NCI-H2196 (cell line): ENCODE results near the gene KLHL42.
"Not testable (repeated sequence)": the region's sequence is repeated elsewhere in the genome, so short reads cannot be mapped to it uniquely, and the experiment has no call there.

Source experiments
- DNase-seq: peaks from one replicate; lab custom pipeline; 2025; ENCODE audit not compliant: unreplicated experiment; lab: John Stamatoyannopoulos, UW

The KLHL42 gene, protein sequence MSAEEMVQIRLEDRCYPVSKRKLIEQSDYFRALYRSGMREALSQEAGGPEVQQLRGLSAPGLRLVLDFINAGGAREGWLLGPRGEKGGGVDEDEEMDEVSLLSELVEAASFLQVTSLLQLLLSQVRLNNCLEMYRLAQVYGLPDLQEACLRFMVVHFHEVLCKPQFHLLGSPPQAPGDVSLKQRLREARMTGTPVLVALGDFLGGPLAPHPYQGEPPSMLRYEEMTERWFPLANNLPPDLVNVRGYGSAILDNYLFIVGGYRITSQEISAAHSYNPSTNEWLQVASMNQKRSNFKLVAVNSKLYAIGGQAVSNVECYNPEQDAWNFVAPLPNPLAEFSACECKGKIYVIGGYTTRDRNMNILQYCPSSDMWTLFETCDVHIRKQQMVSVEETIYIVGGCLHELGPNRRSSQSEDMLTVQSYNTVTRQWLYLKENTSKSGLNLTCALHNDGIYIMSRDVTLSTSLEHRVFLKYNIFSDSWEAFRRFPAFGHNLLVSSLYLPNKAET

GRCh38 chr12:27779920-27780611 lies at the start of gene KLHL42, which contains the start of gene MANSC4:
Gene KLHL42, plus strand, starts transcription at chr12:27780233. Its CDS starts 98 bp downstream, at chr12:27780331.
Gene MANSC4, minus strand, starts transcription at chr12:27780236. Its CDS starts 8,960 bp downstream, at chr12:27771276.
- DNase-seq: peak; percentile 90

GRCh38 chr12:27732281-27732680 lies 47.8 kb upstream of the KLHL42 start:
- peak; percentile 34 for DNase-seq

DNA sequence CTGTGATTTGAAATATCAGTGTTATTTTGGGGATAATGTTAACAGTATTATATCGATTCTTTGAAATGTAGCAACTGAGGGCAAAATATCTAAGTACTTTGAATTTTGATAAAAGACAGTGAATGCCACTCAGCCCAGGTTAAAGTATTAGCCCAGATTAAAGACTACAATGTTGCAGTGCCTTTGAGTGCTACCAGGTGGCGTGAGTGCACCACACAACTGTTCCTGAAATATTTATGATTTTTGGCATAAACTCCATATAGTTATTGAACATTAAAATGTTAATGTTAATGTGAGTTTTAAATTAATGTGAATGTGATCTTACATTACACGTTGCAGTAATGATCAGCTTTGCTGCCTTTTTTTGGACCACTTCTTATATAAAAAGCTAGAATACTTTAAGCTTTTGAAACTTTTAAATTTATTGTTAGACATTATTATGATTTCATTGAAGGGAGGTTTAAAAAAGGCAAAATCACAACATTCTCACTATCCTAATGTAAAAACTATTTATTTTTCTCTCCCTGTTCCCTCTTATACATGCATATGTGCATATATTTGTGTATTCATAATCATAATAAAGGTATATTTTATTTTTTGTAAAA lies 46.9 kb upstream of the KLHL42 start:
- DNase-seq: peak; percentile 75

GRCh38 chr12:27733791-27734190 lies 46.2 kb upstream of the KLHL42 start:
- DNase-seq: no peak

GRCh38 chr12:27734321-27734720 lies 45.7 kb upstream of the KLHL42 start:
- not testable (repeated sequence) for DNase-seq

- DNase-seq: no peak
Measured at GRCh38 chr12:27743601-27744000, 36.4 kb upstream of the KLHL42 start.

DNA sequence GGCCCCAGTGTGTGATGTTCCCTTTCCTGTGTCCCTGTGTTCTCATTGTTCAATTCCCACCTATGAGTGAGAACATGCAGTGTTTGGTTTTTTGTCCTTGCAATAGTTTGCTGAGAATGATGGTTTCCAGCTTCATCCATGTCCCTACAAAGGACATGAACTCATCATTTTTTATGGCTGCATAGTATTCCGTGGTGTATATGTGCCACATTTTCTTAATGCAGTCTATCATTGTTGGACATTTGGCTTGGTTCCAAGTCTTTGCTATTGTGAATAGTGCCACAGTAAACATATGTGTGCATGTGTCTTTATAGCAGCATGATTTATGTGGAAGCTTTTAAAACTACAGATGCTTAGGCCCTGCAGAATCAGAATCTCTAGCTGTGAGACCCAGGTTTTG lies 34.3 kb upstream of the KLHL42 start:
- not testable (repeated sequence) for DNase-seq

DNA sequence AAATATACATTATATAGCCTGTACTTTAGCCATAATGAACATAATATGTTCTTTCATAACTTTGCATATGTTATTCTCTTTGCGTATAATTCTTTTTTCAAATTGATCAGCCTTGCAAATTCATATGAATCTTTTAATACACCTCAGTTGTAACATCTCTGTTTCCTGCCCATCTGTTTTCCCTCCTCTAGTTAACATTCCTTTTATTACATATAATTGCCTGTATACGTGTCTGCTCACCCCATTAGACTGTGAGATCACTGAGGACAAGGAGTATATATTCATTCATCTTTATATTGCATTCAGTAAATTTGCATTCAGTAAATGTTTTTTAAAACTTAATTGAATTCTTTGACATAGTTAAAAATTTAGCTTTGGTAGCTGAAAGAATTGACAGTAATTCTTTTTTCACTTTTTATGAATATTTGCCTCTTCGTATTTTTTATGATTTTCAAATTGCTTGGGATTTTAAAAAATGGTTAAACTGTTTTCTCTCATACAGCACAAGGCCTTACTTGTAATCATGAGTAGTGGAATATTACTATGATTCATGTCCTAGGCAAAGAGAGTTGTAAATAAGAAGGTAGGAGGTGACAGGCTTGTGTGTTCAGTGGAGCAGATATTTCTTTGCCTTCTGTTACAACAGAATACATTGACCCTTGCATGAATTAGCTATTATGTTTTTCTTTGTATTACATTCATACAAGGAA lies 32.8 kb upstream of the KLHL42 start:
- DNase-seq: no peak

DNA sequence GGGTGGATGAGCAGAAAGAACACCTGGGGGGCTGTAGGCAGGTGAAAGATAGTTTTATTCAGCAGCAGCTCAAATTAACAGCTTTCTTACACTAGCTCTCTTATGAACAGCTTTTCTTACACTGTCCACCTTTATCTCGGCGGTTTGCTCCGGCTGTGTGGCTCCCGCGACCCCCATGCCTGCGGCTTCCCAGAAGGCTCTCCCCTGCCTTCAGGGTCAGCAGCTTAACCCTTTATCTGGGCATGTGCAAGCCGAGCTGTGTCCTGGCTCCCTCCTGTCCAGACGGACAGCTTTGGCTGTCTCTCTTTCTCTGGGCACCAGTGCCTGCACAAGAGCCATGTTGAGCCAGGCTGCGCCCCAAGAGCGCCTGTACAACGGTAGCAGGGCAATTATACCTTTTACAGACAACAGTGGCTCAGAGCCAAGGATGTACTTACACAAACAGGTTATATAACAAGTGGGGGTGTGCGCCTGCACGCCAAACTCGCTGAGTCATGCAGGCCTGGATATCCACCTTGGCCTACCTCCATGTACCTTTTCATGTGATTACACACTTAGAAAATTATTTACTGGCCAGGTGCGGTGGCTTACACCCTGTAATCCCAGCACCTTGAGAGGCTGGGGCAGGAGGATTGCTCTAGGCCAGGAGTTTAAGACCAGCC lies 28.5 kb upstream of the KLHL42 start:
- DNase-seq: peak; percentile 67

DNA sequence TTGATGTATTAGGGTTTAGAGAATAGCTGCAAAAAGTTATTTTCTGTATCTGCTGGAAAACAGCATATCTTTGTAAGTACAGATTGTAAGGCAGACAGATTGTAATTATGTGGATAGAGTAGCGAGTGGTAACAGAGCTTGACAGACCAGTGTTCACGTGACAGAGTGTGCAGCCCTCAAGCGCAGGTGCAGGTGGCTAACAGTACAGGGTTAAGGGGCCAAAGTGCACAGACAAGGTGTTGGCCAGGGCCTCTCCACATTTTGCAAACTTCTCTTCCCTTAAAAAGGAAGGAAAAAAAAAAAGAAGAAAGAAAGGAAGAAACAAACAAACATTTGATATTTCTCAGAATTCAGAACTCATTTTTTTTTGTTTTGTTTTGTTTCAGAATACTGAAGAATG lies 25.2 kb upstream of the KLHL42 start:
- no peak for DNase-seq

DNA sequence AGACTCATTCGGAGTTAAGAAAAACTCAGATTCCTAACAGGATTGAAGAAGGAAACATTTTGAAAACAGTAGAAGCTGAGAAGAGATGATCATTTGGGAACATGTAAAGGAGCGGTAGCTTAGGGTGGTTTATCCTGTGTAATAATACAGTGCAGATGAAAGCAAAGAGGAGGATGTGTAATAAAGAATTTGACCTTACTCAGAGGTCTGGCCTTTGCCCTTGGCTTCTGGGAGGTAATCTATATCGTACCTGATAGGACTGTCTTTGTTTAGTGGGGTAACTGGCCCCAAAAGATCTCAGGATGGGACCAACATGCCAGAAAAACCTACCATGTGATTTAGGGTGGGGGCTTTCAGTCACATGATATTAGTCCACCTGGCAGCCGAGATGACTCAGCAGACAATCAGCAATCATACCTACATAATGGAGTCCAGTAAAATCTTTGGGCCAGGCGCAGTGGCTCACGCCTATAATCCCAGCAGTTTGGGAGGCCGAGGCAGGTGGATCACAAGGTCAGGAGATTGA lies 23.3 kb upstream of the KLHL42 start:
- DNase-seq: no peak

- DNase-seq: no peak
Measured at GRCh38 chr12:27762757-27763156, 17.3 kb upstream of the KLHL42 start.

DNA sequence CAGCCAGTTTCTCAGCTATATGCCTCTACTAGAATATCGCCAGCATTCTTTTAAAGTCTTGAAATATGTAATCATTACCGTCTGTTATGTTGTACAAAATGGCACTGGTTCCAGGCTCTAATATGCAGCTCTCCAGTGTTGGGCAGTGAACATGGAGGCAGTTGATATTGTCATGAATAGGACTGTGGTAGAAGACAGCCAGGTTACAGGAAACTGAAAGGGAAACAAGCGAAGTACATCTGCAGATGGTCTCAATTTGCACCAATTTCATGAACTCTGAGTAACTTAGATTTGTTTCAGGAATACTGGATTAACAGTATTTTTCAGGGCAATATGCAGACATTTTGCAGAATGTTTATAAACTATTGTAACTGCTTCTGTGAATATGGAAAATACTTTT lies 13.4 kb upstream of the KLHL42 start:
- DNase-seq: no peak

- no peak for DNase-seq
Measured at GRCh38 chr12:27769142-27769673, 10.8 kb upstream of the KLHL42 start.

DNA sequence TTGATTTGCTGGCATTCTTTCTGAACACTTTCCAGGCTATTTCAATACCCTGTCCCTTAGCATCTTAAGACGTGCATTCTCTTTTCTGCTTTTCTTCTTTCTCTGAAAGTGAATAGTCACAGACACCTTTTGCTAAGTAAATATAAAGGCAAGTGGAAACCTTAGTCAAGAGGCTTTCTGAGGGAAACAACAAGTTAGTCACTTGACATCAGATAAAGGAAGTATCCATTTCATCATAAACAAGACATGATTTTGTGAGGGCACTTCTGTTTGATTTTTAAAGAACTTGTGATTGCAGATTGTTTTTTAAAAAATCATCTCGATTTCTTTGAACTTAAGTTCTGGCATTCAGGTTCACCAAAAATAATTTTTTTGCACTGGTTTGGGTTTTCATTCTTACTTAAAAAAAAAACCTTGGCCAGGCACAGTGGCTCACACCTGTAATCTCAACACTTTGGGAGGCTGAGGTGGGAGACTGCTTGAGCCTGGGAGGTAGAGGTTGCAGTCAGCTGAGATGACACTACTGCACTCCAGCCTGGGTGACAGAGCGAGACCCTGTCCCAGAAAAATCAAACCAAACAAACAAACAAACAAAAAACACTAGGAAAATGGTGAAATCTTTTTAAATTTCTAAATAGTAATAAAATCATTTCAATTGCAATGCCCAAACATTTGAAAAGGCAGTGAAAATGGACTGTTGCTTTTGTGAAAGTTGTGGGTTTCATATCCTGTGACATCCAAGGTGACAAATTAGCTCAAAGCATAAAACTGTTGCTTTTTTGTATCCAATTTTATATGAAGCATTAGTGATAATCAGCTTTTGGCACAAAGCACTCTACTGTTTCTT lies 8.3 kb upstream of the KLHL42 start:
- no peak for DNase-seq

DNA sequence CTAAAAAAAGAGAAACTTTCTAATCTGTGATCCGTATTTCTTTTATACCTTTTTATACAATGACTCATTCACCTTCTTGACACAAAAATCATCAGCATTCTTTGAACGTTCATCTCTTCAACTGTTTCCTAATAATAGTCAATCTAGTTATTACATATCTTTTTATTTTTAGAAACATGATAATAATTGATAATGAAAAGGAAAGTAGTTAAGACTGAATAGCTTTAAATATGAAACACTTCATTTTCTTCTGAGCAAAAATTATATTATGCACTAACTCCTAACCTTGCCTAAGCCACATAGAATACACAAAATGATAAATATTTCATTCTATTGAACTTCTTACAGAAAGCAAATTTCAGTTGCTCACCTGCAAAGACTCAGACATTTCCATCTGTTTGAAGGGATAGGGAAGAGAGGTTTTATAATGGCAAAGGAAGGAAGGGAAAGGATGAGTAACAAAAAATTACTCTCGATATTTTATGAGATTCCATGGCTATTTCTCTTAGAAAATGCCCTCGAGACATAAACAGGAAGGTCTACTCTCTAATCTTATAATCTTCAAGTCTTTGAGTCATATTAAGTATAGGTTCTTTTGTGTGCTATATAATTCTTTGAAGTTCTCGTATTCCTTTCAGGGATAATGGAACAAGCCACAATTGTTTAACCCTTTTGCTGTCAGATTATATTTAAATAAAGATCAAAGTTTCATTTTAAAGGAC lies 7.5 kb upstream of the KLHL42 start:
- DNase-seq: no peak

GRCh38 chr12:27777141-27777540 lies 2.9 kb upstream of the KLHL42 start:
- no peak for DNase-seq

- DNase-seq: no peak
Measured at GRCh38 chr12:27778206-27778605, 1.8 kb upstream of the KLHL42 start.
